ELR (cell line): ENCODE measurements around the gene S100A5.
A peak's percentile ranks its signal among the peaks of the same experiment; 100 is the strongest.
"Not testable (repeated sequence)": the region's sequence is repeated elsewhere in the genome, so short reads cannot be mapped to it uniquely, and the experiment has no call there.

Source experiments
- DNase-seq: peaks from one replicate; pipeline ENCODE4 v3.0.0-alpha.2; 2015; ENCODE audit warnings: low read depth

S100A5 gene

DNA sequence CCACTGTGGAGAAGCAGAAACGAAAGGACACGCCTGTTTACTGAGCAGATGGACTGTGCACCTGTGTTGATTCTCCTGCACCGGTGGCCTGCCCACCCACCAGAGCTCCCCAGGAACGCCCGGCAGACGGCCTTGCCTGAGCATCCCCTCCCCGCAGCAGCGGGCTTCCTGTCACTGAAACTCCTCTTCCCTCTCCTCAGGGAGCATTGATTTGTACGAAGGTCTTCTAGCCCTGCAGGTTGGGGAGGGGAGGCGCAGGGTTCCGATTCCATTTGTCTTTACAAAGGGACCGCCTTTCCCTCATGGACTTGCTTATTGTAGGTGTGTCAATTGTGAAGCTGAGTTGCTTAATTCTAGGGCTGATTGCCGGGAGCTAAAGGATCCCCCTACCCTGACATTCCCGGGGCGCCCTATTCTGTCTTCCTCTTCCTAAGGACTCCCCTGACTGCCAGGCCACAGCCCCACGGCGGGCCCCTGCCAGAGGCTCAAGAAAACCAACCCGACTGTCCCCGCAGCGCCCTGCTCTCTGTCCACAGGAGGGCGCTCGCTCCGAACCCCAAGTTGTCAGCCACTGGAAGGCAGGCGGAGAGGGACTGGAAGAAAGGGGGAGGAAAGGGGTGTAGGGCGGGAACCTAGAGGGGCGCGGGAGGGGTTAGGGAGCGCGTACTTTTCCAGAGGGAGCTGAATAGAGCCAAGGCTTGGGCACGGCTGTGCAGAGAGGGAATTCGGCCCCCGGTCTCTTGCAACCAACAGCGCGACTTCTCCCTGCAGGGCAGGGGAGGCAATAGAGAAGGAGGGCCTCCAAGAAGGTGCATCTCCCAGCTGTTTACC lies 7.8 kb downstream of the S100A5 start:
- DNase-seq = peak; percentile 92

DNA sequence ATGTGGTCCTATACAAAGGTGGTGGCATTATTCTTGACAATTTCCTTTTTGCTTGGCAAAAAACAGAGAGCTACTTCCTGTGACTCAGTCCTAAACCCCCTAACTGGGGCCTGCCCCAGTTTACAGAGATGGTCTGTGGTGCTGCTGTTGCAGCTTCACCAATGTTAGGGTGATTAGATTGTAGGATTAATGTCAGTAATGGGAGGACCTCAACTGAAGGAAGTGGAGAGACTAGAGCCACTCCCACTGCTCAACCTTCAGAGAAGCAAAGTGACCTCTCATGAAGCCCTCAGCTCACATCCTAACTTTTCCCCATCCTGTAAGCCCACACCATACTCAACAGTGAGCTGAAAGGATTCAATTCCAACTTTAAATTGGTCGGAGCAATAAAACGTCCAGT lies 8.6 kb downstream of the S100A5 start:
- peak; percentile 38 for DNase-seq

- no peak for DNase-seq
Measured at GRCh38 chr1:153531638-153532037, 9.1 kb downstream of the S100A5 start.

GRCh38 chr1:153527683-153528040 lies 13.1 kb downstream of the S100A5 start:
- no peak for DNase-seq

DNA sequence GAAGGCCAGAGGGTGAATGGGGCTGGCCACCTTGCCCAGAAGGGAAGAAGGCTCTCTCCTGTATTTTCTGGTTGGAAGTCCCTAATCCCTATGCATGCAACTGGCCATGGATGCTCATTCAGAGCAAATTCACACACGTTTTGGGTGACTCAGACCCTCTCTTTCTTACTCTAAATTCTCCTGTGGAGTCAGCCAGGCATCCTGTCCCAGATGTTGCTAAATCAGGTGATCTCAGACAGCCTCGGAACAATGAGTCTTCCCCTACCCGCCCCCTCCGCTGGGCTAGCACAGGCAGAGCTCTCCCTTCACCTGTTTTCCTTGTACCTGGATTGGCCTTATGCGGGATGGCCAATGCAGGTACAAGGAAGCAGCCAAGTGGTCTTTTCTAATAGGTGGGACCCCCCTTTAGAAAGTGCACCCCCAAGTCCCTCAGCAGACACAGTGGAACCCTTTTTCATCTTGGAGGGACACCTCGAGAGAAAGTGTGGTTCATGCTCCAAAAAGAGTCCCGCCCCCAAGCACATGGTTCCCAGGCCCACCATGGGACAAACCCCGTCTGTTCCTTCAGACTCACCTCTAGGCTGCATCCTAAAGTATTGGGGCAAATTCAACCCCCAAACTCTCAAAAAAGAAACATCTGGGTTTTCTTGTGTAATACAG lies 13.6 kb downstream of the S100A5 start:
- DNase-seq = peak; percentile 59

GRCh38 chr1:153526132-153526543 lies 14.6 kb downstream of the S100A5 start:
- no peak for DNase-seq

DNA sequence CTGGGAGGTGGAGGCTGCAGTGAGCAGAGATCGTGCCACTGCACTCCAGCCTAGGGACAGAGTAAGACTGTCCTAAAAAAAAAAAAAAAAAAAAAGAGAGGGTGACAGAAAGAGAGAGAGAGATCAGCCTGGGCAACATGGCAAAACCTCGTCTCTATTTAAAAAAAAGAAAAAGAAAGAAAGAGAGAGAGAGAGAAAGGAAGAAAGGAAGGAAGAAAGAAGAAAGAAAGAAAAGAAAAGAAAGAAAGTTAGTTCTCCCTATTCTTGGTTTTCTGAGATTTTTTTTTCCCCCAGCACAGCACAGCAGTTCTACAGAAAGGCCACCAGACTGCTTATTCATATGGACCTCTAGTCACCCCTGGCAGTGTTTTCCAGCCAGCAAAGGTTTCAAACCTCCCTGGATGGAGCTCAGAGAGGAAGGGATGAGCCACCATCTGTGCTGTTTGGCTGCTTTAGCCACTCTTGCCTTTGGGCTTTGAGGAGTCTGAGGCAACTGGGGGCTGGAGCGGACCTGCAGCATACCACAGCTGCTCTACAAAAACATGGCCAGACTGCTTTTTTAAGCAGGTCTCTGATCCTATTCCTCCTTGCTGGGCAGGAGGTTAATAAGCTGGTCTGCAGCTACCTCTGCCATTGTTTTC lies 15.5 kb downstream of the S100A5 start:
- no peak for DNase-seq

DNA sequence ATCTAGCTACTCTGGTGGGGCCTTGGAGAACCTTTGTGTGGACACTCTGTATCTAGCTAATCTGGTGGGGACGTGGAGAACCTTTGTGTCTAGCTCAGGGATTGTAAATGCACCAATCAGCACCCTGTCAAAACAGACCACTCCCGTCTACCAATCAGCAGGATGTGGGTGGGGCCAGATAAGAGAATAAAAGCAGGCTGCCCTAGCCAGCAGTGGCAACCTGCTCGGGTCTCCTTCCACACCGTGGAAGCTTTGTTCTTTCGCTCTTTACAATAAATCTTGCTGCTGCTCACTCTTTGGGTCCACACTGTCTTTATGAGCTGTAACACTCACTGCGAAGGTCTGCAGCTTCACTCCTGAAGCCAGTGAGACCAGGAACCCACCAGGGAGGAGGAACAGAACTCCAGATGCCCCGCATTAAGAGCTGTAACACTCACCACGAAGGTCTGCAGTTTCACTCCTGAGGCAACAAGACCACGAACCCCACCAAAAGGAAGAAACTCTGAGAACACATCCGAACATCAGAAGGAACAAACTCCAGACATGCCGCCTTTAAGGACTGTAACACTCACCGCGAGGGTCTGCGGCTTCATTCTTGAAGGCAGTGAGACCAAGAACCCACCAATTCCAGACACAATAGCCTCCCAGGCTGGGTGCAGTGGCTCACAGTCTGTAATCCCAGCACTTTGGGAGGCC lies 18.2 kb downstream of the S100A5 start:
- not testable (repeated sequence) for DNase-seq

GRCh38 chr1:153521808-153522207 lies 18.9 kb downstream of the S100A5 start:
- not testable (repeated sequence) for DNase-seq

DNA sequence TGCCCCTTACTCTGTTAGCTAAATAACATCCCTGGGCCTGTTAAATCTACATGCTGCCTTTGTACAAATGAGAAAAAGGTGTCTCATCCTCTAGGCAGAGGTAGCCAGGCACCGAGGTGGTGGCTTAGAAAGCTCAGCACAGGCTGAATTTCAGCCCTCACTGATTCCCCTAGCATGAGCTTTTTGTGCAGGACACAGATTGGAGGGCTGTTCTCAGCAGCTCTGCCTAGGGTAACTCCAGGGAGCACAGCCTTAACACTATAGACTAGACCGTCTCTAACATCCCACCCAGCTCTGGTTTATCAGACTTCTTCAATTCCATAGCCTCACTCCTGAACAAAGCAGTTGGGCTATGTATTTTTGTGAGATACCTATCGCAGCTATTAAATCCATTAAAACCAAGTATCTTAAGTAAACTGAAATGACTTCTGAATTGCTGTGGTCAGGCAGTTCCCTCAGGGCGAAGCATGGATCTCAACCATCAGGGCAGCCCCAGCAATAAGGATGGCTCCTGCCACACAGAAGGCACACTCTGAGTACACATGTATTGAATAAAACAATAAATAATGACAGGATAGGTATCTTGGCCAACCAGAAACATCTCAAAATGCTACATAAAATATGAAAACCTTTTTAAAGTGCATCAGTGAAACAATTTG lies 19.8 kb downstream of the S100A5 start:
- DNase-seq = no peak

GRCh38 chr1:153520137-153520691 lies 20.5 kb downstream of the S100A5 start:
- not testable (repeated sequence) for DNase-seq

- no peak for DNase-seq
Measured at GRCh38 chr1:153519242-153519641, 21.5 kb downstream of the S100A5 start.

DNA sequence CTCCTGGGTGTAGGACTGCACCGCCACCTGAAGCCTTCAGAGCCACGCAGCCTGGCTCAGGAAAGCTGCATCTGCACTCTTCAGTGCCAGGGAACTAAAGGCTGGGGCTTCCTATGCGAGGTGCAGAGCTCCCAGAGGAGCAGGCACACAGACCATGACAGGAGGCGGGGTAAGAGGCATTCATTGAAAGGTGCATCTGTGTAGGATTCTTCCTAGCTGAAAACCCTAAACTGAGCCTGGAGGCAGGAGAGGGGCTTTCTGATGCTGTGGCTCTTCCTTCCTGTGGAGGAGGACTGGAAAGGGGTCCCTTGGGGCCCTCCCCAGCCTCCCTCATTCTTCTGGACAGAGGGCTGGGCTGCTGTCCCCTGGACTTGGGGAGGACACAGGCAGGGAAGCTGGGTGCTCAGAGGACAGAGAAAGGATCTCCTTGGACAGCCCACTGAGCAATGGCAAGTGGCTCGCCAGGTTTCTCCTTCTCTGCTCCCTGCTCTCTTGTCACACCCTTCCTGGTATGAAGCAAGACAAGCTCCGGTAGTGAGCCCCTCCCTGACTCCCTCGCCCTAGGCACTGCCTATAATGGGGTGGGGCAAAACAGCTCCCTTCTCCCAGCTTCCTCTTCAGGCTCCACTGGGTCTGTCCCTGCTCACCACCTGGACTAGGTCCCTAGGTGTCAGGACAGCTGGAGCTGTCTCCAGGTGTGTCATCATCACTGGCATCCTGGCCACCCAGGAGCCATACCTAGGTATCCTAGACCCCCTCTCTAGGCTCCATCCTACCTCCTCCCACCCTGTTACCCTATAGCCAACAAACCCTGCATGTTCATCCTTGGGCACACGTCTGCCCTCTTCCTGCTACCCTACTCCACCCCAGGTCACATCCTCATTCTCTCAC lies 25.0 kb downstream of the S100A5 start:
- DNase-seq = peak; percentile 24

GRCh38 chr1:153513666-153514065 lies 27.1 kb downstream of the S100A5 start:
- no peak for DNase-seq

- DNase-seq = no peak
Measured at GRCh38 chr1:153513023-153513422, 27.7 kb downstream of the S100A5 start.

GRCh38 chr1:153510984-153511410 lies 29.7 kb downstream of the S100A5 start:
- DNase-seq = peak; percentile 86

DNA sequence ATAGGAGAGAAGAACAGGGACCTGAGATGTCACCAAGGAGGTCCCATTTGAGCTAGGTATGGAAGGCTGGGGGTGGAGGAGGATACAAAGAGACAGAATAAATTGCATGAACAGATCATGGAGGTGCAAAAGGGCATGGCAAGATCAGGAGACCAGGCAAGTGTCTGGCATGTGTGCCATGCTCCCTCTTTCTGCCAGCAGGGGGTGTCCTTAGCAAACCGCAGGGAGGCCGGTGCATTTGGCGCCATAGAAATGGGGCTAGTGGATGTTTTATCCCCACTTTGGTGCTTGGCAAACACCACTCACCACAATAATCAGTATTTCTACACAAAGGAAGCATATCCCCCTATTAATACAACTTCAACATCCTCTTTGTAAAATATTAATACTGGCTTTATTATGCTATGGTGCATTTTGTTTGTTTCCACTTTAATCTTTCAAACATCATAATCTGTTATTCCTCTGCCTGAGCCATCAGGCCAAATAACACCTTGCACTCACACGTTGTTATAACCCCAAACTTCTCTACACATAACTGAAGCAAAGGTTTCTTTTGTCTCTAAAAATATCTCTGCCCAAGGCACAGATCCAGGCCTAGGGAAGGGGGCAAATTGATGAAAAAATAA lies 30.9 kb downstream of the S100A5 start:
- DNase-seq = peak; percentile 68

GRCh38 chr1:153509036-153509435 lies 31.7 kb downstream of the S100A5 start:
- peak; percentile 35 for DNase-seq

DNA sequence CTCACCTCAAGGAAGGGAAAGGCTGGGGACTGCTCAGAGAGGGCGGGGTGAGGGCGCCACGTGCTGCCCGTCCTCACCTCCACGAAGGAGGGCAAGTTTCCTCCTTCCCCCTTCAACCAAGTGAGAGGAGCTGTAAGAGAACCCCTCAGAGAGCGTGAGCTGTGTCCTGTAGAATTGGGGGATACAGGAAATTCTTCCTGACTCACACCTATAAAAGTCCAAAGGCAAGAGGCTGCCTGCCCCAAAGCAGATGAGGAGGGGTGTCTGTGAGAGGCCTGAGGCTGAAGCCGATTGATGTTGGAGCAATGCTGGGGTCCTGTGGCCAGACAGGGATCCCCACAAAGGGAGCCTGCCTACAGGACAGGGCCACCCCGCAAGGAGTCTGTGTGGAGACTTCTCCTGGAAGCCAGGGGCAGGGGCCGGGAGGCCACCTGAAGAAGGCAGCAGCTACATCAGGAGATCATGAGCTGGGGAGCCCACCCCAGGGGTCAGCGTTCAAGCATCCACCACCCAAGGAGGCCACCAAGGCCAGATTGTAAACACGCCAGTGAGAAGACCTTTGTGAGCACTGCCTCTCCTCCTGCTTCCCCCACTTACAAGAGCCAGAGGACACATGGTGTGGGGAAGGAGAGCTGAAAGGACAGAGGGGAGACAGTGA lies 32.7 kb downstream of the S100A5 start:
- peak; percentile 50 for DNase-seq
